Keratinocyte (primary cell): ENCODE measurements around the gene E2F8.

Experiments
- CTCF ChIP-seq, 3 experiments: IDR thresholded peaks in 1 of 3; conservative IDR thresholded peaks in 1 of 3; optimal IDR thresholded peaks in 1 of 3; 2 replicates in 2 of 3; 3 replicates in 1 of 3; pipeline versions ENCODE3 to v1.5.1; 2011; ENCODE audit warnings: low read length in 3 of 3, mild to moderate bottlenecking in 3 of 3, moderate library complexity in 2 of 3, control low read depth in 1 of 3, inconsistent platforms in 1 of 3; ENCODE audit not compliant: insufficient read depth in 2 of 3; ENCODE audit errors: extremely low read depth in 1 of 3
- EZH2 ChIP-seq: IDR thresholded peaks from one replicate; pipeline ENCODE4 v1.6.1; 2012; ENCODE audit warnings: inconsistent platforms, mild to moderate bottlenecking, low read length, moderate library complexity

GRCh38 chr11:19181531-19182261 lies 59.0 kb downstream of the E2F8 start:
- no peak for TF ChIP-seq CTCF (optimal IDR thresholded peaks at IDR 0.05 in 1 of 3, IDR thresholded peaks at IDR 0.05 in 1 of 3, conservative IDR thresholded peaks at IDR 0.05 in 1 of 3; ENCODE audit: extremely low read depth in 1 of 3, insufficient read depth in 2 of 3, low read length in 3 of 3)
- TF ChIP-seq EZH2: no peak
